ENCODE data around the gene FGD5.
"Not testable (repeated sequence)": the region's sequence is repeated elsewhere in the genome, so short reads cannot be mapped to it uniquely, and the experiment has no call there.

The FGD5 gene

DNA sequence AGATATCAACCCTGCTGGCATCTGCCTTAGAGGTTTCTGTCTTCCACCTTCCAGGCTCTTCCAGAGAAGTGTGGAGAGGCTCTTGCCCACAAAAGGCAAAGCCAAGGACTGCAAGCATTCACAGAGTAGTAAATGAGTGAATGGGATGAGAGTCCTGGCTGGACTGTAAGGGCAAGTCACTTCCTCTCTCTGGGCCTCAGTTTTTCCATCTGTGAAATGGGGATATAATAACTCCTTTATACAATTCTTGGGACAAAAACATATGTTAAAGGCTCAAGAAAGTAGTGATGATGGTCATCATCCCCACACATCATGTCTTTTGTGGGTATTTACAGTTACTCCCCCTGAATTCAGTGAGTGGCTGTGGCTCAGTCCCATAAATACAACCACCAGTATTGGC lies 10.7 kb upstream of the FGD5 start:
- DNase-seq = no peak

DNA sequence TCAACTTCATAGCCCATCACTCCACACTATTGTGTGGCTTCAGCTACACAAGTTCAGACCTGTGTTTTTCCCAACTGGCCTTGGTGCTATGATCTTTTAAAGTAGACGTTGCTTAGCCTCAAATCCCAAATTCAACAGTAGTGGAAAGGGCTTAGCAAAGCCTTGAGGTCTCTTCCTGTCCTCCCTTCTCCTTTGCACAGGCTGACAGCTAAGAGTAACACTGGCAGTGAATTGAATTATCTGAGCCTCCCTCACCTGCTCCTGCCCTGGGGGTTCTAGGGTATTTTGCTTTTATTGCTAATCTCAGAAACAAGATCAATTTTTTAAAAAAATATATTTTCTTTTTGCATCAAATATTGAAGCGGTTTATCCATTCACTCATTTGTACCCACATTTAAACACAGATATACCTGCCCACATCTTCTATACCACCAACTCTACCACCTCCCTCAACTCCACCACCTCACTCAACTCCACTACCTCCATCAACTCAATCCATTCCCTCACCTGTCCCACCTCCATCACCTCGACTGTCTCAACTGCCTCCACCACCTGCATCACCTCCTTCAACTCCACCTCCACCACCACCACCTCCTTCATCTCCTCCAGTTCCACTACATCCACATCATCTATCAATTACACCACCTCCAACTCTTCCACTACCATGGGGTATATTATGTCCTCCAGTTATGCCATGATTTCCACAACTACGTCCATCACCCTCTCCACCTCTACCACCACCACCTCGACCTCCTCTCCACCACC lies 10.1 kb upstream of the FGD5 start:
- DNase-seq = no peak

- DNase-seq = not testable (repeated sequence)
Observed at GRCh38 chr3:14809611-14810010, 9.2 kb upstream of the FGD5 start.

GRCh38 chr3:14810070-14810791 lies 8.5 kb upstream of the FGD5 start:
- no peak for DNase-seq

DNA sequence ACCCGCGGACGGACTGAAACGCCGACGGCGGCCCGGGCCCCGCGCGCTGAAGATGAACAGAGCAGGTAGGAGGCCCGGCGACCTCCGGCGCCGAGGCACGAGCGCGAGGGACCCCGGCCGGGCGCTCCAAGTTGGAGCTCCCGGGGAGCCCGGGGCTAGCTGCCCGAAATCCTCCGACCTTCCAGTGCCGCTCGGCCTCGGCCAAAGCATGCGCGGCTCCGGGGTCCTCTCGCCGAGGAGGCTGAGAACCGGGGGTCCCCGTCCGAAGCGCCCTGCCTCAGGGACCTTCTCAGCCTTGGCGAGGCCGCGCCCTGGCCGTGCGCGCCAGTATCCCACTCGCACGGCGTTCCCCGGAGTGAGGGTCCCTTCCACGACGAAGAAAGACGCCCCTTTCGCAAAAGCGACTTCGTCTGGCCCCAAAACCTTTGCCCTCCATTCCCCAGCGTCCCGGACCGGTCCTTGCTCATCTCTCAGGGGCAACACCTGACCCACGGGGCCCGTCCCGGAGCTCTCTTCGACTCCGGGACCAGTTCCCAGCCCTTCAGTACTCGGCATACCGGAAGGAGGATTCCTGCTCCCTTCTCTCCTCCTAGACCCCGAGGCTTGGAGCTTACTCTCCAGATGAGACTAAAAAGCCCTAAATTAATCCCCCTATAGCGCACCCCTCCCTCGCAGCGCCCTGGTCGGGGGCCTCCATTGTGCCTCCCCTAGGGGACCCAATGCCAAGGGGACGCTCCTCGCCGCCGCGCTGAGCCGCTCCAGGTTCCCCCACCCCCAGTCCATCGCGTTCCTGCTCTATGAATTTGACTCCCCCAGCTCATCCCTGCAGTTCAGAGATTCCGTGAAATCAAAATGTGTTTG lies 7.7 kb upstream of the FGD5 start:
- no peak for DNase-seq

GRCh38 chr3:14811684-14812083 lies 7.1 kb upstream of the FGD5 start:
- no peak for DNase-seq

- no peak for DNase-seq
Observed at GRCh38 chr3:14812196-14812790, 6.5 kb upstream of the FGD5 start.

GRCh38 chr3:14814411-14814871 lies 4.3 kb upstream of the FGD5 start:
- no peak for DNase-seq

DNA sequence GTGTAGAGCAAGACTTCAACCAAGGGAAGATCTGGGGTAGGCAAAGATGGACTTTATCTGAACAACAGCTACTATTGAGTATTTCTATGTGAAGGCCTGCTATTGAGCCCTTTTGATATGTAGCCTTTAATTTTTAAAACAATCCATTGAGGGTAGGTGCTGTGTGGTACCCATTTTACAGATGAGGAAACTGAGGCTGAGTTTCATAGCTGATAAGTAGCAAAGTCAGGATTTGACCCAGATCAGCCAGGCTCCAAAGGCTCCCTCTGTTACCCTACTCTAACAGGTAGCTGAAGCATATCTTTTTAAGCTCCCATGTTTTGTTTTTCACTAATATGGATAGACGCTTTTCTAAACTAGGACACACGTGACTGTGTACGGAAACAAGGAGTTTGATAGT lies 2.4 kb upstream of the FGD5 start:
- DNase-seq = no peak

- DNase-seq = no peak
Observed at GRCh38 chr3:14819671-14820070, 909 bp downstream of the FGD5 start.

DNA sequence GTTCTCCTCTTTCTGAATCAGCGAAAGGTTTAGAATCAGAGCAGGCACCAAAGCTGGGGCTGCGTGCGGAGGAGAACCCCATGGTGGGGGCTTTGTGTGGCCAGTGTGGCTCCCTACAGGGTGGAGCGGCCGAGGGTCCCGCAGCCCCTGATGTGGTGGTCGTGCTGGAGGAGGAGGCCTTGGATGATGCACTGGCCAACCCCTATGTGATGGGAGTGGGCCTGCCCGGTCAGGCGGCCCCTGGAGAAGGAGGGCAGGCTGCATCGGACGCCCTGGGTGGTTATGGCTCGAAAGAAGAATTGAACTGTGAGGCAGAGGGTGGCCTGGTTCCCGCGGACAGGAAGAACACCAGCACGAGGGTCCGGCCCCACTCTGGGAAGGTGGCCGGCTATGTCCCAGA lies 1.4 kb downstream of the FGD5 start:
- DNase-seq = no peak

DNA sequence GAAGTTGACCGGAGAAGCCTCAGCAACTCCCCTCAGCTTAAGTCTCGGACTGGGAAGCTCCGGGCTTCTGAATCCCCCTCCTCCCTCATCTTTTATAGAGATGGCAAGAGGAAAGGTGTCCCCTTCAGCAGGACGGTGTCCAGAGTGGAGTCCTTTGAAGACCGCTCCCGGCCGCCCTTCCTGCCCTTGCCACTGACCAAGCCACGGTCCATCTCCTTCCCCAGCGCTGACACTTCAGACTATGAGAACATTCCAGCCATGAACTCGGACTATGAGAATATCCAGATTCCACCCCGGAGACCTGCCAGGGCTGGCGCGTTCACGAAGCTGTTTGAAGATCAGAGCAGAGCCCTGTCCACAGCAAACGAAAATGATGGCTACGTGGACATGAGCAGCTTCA lies 2.4 kb downstream of the FGD5 start:
- DNase-seq = no peak

GRCh38 chr3:14822134-14822533 lies 3.4 kb downstream of the FGD5 start:
- DNase-seq = no peak

DNA sequence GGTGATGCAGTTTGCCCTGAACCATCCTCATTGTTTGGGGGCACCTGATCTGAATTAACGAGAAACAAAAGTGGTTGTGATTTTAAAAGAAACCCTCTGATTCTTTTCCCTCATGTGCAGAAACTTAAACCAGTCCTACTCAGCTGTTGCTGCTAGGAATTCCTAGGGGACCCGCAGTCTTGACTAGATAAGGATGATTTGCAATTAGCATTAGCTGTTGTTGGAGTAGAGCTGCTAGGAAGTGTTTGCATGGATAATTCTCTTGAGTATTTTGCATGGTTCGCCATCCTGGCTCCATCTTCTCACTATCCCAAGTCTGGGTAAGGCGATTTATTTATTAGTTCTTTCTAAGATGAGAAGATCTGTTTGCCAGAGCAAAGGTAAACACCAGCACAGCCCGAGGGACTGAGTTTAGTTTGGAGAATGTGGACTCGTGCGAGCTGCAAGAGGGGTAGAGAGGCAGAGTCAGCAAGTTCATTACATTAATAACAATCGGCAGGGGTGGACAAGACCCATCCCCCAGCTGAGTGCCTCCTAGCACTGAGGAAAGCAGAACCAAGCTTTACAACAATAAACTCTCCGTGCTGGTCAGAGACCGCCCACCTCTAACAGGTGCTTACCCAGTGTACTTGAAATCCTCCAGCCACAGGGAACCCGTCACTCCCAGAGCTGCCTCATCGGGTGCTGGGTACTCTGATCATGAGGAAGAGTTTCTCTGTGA lies 4.1 kb downstream of the FGD5 start:
- DNase-seq = no peak

DNA sequence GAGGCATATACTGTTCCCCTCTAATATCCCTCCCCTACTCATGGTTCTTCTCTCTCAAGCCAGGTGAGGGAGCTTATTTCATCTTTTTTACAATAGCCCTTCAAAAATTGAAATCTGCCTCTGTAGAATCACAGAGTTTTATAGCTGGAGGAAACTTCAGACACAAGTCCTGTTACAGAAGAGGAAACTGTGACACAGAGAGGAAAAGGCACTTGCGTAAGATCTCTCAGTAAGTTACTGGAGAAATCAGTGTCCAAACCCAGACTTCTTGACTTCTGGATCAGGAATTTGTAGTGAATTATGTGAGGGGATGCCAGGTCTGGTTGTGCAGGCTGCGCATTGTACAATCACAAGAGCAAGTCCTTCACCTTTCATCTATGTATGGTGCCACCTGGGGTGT lies 4.6 kb downstream of the FGD5 start:
- DNase-seq = no peak

GRCh38 chr3:14823910-14824629 lies 5.3 kb downstream of the FGD5 start:
- DNase-seq = no peak

DNA sequence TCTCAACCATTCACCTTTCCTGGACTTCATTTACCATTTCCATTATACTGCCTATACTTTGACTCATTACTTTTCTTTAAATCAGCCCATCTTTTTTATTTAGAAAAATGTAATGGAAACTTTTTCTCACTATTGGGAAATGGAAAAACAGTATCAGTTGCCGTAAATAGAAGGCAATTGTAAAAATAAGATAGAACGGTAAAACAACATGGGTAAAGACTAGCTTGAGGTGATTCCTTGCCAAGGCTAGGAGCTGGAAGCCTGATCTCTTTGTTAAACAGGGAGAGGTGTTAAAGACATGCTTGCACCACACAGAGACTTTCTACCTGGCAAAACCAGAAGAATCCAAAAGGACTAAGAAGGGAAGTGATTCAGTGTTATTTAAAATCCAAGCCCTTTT lies 5.9 kb downstream of the FGD5 start:
- no peak for DNase-seq

DNA sequence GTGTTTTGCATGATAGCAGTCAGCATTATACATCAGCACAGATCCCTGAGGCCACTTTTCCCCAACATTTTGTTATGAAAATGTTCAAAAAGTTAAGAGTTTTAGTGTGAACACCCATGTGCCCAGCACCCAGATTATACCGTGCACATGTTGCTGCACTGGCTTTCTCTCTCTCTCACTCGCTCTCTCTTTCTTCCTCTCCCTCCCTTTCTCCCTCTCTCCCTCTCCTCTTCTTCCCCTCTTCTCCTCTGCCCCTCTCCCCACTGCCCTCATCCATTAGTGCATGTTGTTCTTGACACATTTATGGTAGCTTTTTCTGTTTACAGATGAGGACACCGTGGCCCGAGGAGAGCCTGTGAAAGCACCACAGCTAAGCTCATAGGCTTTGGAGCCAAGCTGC lies 7.3 kb downstream of the FGD5 start:
- no peak for DNase-seq

GRCh38 chr3:14827776-14828175 lies 9.0 kb downstream of the FGD5 start:
- DNase-seq = no peak

GRCh38 chr3:14829811-14830210 lies 11.0 kb downstream of the FGD5 start:
- no peak for DNase-seq

DNA sequence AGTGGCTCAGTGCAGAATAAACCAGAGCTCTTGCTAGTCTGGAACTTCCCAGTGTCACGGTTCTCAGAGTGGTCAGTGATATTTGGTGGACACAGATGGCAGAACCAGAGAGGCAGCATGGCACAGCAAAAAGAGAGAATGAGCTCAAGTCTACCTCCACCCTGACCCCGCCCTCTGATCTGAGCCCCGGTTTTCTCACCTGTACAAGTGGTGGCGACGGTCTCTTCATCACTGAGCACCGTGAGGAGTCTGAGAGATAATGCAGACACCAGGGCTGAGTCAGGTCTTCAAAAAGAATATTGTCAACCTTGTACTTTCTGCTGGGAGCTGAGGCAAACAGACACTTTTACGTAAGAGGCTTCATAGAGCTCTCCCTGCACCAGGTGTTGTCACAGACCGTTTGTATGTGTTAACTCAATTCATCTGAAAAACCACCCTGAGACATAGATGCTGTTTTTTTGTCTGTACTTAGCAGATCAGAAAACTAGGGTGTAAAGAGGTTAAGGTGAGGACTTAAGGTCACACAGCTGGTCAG lies 13.2 kb downstream of the FGD5 start:
- no peak for DNase-seq
